ENCODE results near the gene TRIM40.

Gene TRIM40, protein sequence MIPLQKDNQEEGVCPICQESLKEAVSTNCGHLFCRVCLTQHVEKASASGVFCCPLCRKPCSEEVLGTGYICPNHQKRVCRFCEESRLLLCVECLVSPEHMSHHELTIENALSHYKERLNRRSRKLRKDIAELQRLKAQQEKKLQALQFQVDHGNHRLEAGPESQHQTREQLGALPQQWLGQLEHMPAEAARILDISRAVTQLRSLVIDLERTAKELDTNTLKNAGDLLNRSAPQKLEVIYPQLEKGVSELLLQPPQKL

DNA sequence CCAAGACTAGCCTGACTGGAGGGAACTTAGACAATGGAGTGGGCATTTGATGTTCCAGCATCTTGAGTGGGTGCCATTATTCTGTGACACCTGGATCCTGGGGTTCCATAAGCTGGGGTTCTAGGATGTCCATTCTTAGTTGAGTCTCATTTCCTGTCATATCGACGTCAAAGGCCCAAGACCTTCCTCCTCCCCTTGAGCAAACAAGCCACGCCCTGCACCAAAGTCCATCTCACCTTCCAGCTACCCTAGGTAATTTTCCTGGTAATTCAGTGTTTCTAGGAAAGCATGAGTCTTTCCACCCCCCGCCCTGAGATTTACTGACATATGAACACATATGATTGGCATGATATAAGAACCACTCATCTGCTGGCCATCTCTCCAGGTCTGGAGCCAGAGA, at the start of gene TRIM40:
TRIM40 (plus strand) TSS at position 384 of the 400 bp plus-strand sequence. CDS start 897 bp downstream, outside the sequence.
- no peak for DNase-seq (ENCODE audit: low read depth, low spot score)

DNA sequence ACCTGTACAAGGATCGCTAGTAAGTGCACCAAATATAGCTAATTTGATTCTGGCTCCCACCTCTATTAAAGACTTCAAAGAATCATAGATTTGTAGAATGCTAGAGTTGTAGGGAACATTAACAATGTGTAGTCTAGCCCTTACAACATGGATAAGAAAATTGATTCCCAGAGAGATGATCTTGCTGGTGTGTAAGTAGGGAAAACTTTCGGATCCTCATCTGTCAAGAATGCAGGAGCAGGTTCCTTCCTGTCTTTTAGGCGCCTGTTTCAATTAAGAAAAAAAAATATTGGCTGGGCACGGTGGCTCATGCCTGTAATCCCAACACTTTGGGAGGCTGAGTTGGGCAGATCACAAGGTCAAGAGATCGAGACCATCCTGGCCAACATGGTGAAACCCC, 48.1 kb upstream of the TRIM40 start:
- no peak for DNase-seq (ENCODE audit: low read depth, low spot score)

DNA sequence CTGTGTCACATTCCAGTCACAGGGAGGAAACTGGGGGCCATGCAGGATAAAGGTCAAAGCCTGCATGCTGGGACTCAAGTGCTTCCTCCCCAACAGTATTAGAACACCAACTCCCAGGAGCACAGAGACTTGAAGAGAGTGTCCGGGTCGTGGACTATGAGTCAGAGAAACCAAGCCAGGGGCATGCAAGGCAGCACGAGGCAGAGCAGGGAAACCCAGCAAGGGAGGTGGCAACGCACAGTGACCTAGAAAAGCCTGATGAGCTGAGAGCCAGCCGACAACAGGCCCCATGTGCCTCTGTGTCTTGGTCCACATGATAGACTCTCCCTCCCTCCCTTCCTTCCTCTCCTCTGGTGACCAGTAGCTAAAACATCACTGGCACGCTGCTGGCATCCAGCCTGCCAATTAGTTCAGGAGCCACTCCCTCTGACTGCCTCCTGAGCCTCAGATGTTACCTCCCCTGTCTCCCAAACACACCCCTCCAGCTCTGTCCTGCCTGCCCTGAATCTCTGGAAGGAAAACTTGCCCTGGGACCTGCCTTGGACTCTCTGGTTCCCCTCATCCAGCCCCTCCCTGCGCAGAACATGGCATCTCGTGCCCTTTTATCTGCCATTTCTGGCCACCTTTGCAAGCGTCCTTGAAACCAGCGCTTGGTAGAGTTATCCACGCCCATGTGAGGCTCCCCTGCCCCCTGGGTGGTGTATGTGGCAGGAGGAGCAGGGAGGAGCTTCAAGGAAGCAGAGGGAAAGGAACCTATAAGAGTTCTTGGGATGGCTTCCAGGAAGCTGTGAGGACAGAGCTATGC, 44.2 kb upstream of the TRIM40 start:
- no peak for DNase-seq (ENCODE audit: low read depth, low spot score)

GRCh38 chr6:30092852-30093543, 42.9 kb upstream of the TRIM40 start:
- no peak for DNase-seq (ENCODE audit: low read depth, low spot score)

GRCh38 chr6:30093951-30094661, 41.8 kb upstream of the TRIM40 start:
- DNase-seq (ENCODE audit: low read depth, low spot score), result no peak

GRCh38 chr6:30096829-30097228, 39.1 kb upstream of the TRIM40 start:
- DNase-seq (ENCODE audit: low read depth, low spot score), result no peak

DNA sequence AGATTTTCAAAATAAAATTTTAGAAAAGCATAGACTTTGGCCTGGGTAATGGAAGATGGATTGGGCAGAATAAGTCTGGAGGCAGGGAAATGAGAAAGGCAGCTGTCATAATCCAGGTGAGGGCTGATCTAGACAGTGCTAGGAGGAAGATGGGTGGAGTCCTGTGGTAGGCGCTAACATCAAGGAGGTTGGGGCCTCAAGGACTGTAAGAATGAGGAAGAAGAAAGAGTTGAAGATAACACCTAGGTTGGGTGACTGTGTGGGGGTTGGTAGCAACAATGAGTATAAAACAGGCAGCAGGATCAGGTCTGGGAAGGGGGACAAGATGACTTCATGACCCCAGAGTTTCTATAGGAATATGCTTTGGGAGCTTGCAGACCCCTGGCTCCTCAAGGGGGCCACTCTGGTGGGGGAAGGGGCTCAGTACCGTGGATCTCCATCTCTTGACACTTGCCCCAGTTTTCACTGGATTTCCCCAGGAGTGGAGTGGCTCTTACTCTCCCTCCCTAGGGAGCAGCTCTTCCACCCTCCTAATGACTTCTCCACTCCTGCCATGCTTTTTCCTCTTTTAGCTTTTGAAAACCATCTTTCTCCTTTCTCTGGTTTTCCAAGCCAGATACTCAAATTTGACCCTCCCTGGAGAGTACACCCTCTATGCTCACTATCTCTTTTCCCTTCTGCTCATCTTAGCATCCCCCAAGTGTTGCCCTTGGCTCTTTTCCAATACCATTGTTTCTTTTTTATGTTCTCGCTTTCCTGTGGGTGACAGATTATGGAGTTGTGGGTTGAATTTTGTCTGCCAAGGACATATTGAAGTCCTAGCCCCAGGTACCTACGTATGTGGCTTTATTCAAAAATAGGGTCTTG, 37.8 kb upstream of the TRIM40 start:
- no peak for DNase-seq (ENCODE audit: low read depth, low spot score)

- no peak for DNase-seq (ENCODE audit: low read depth, low spot score)
Observed at GRCh38 chr6:30100154-30100553, 35.8 kb upstream of the TRIM40 start.

DNA sequence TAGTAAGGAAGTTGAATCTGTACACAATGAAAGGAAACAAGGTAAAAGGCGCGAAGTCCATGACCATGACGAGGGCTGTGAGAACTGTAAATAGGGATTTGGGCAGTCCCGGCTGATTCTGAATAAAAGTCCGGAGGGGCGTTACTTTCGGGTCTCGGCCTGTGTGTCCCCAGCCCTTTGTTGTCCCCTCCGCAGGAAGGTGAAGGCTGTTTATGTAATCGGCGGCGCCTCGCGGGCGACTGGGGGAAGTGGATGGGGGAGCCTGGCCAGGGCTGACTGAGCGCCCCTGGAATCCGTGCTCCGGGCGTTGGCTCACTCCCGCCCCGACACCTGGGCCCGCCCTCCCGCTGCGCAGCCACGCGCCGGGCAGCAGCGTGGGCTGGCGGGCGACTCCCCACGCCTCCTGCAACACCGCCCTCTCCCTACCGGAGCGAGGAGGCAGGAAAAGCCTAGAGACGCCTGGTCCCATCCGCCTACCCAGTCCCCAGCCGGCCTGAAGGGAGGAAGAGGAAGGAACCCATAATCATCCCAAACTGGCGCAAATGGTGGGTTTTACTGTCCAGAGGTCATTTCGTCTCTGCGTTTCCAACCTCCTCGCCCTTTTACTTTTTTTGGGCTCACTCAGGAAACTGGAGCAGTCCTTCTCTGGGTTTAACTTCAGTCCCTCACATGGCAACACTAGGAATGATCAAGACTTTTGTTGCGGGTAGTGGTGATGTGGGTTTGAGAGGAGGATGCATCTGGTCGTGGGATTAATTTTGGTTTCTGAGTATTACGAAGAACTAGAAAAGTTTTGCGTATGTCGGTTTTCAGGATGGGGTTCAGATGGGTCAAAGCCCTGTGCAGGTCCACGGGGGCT, 35.1 kb upstream of the TRIM40 start:
- DNase-seq (ENCODE audit: low read depth, low spot score), result no peak

DNA sequence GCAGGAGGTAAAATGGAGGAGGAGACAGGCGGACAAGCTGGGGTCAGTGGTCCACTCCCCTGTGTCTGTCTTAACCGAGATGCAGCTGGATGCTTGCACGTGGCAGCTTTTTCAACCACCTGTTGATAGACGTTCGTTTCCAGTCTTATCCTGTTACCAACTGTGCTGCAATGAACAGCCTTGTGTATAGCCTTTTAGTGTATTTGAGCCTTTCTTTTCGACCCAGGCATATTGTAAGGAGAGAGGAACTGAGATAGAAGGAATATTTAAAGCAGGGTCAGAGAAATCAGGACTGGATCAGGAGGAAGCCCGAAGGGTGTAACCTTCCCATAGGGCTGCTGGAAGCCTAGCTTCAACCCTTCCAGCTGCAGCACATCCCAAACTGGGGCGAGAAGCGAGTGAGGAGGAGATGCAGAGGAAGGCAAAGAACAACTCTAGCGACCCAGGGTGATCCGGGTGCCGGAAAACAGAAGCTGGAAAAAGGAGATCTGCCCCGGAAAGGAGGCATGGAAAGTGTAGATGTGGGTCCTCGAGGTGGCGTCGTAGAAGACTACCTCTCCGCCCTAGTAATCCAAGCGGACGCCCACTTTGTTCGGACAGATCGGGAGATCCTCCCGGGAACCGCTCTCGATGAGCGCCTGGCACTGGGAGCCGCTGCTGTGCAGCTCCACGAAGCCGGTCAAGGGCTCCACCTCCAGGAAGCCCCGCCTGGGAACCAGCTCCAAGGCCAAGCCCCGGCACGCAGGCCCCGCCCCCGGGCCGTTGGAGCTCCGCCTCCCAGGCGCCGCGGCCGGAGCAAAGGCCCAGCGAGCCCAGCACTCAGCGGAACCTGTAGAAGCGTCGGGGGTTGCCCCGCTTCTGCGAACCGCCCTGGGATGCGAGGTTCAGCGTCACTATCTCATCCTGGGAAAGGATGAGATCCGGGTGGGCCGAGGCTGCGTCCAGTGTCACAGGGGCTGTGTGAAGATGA, 34.2 kb upstream of the TRIM40 start:
- DNase-seq (ENCODE audit: low read depth, low spot score), result no peak

- DNase-seq (ENCODE audit: low read depth, low spot score), result no peak
Observed at GRCh38 chr6:30102414-30102969, 33.4 kb upstream of the TRIM40 start.

GRCh38 chr6:30102970-30103871, 32.7 kb upstream of the TRIM40 start:
- peak; percentile 41 for DNase-seq (ENCODE audit: low read depth, low spot score)

DNA sequence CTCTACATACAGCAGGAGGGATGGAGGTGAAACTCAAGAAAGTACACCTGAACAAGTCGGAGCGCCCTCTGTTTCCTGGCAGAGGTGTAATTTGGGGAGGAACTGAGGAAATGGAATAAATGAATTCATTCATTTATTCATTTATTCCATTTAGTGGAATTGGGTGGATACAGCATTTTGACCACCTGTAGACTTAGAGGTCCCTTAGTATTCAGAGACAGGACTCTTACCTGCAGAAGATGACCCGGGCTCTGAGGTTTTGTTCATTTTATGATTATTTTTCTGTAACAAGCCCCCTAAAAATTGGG, 32.1 kb upstream of the TRIM40 start:
- no peak for DNase-seq (ENCODE audit: low read depth, low spot score)

- DNase-seq (ENCODE audit: low read depth, low spot score), result no peak
Observed at GRCh38 chr6:30104661-30105060, 31.3 kb upstream of the TRIM40 start.

- DNase-seq (ENCODE audit: low read depth, low spot score), result no peak
Observed at GRCh38 chr6:30111266-30111856, 24.6 kb upstream of the TRIM40 start.

- no peak for DNase-seq (ENCODE audit: low read depth, low spot score)
Observed at GRCh38 chr6:30112402-30112994, 23.4 kb upstream of the TRIM40 start.
